ENCODE measurements around the gene CMSS1. TPM values are rescaled to one million over a fixed set of nuclear protein-coding genes. Genes with fewer than 3 reads are reported as not detected.
A peak's percentile ranks its signal among the peaks of the same experiment; 100 is the strongest.
"Not testable (repeated sequence)": the region's sequence is repeated elsewhere in the genome, so short reads cannot be mapped to it uniquely, and the experiment has no call there.

The CMSS1 gene
- total RNA-seq, 1 experiment from 2014 or later, result 93.8 TPM

GRCh38 chr3:100213891-100214573 lies 396.4 kb downstream of the CMSS1 start:
- H3K4me3 ChIP-seq, result no peak overlapping the region

GRCh38 chr3:100214574-100214964 lies 396.9 kb downstream of the CMSS1 start:
- H3K4me1 ChIP-seq, result peaks cover 23% of the 10 kb centered on the region
- no peak overlapping the region for H3K4me3 ChIP-seq
- peaks cover 3% of the 10 kb centered on the region for H3K9me3 ChIP-seq (replicated peaks)
- no peaks in the 10 kb centered on the region for H3K27me3 ChIP-seq
- H3K27ac ChIP-seq, result no peak overlapping the region
- no peaks in the 10 kb centered on the region for H3K36me3 ChIP-seq
- no peak for DNase-seq

More at GRCh38 chr3:100213891-100214573, 396.4 kb downstream of the CMSS1 start:
- DNase-seq, result no peak
- Histone ChIP-seq H3K27me3 (no peaks in the 10 kb centered on the region), H3K9me3 (replicated peaks) (no peaks in the 10 kb centered on the region; the same call in 1 of the 2 replicates), H3K27ac (no peak overlapping the region), H3K36me3 (no peaks in the 10 kb centered on the region), H3K4me1 (peaks cover 23% of the 10 kb centered on the region)

GRCh38 chr3:100216713-100217112 lies 399.1 kb downstream of the CMSS1 start:
- Histone ChIP-seq H3K4me3 (no peak overlapping the region), H3K9me3 (replicated peaks) (peaks cover 8% of the 10 kb centered on the region), H3K27me3 (no peaks in the 10 kb centered on the region), H3K27ac (no peak overlapping the region), H3K4me1 (peaks cover 7% of the 10 kb centered on the region; the same call in 1 of the 2 replicates), H3K36me3 (no peaks in the 10 kb centered on the region)
- peak in 1 of 2 experiments; percentile 45 for DNase-seq

- Histone ChIP-seq H3K27me3 (no peaks in the 10 kb centered on the region), H3K9me3 (replicated peaks) (peaks cover 8% of the 10 kb centered on the region), H3K4me1 (peaks cover 7% of the 10 kb centered on the region; the same call in 1 of the 2 replicates), H3K36me3 (no peaks in the 10 kb centered on the region), H3K4me3 (no peak overlapping the region), H3K27ac (no peak overlapping the region)
- peak in 1 of 2 experiments; percentile 29 for DNase-seq
Measured at GRCh38 chr3:100221159-100221558, 403.5 kb downstream of the CMSS1 start.

GRCh38 chr3:100225193-100225592 lies 407.5 kb downstream of the CMSS1 start:
- H3K4me1 ChIP-seq, result peaks cover 22% of the 10 kb centered on the region
- H3K27me3 ChIP-seq, result no peaks in the 10 kb centered on the region
- H3K36me3 ChIP-seq, result no peaks in the 10 kb centered on the region
- DNase-seq, result no peak
- no peak overlapping the region for H3K4me3 ChIP-seq
- no peak overlapping the region for H3K27ac ChIP-seq
- H3K9me3 ChIP-seq (replicated peaks), result peaks cover 12% of the 10 kb centered on the region

- no peak for DNase-seq
- Histone ChIP-seq H3K4me3 (no peak overlapping the region), H3K27ac (no peak overlapping the region)
Measured at GRCh38 chr3:100225883-100226282, 408.2 kb downstream of the CMSS1 start.

GRCh38 chr3:100226712-100227429 lies 409.2 kb downstream of the CMSS1 start:
- H3K27ac ChIP-seq, result peak overlapping the region; percentile 23
- peak in 1 of 2 experiments; percentile 52 for DNase-seq
- no peaks in the 10 kb centered on the region for H3K36me3 ChIP-seq
- no peaks in the 10 kb centered on the region for H3K27me3 ChIP-seq
- H3K9me3 ChIP-seq (replicated peaks), result peaks cover 6% of the 10 kb centered on the region
- H3K4me1 ChIP-seq, result peaks cover 18% of the 10 kb centered on the region
- H3K4me3 ChIP-seq, result no peak overlapping the region

More at GRCh38 chr3:100225883-100226282, 408.2 kb downstream of the CMSS1 start:
- Histone ChIP-seq H3K4me1 (peaks cover 22% of the 10 kb centered on the region), H3K27me3 (no peaks in the 10 kb centered on the region), H3K9me3 (replicated peaks) (peaks cover 10% of the 10 kb centered on the region), H3K36me3 (no peaks in the 10 kb centered on the region)

GRCh38 chr3:100227511-100227921 lies 409.9 kb downstream of the CMSS1 start:
- no peak overlapping the region for H3K4me3 ChIP-seq
- H3K36me3 ChIP-seq, result no peaks in the 10 kb centered on the region
- H3K27me3 ChIP-seq, result no peaks in the 10 kb centered on the region
- peaks cover 18% of the 10 kb centered on the region for H3K4me1 ChIP-seq
- H3K9me3 ChIP-seq (replicated peaks), result peaks cover 6% of the 10 kb centered on the region; the same call in 1 of the 2 replicates
- peak overlapping the region; percentile 23; the same call in 1 of the 2 replicates for H3K27ac ChIP-seq
- peak; percentile 31 to 74 for DNase-seq

GRCh38 chr3:100228247-100228646 lies 410.6 kb downstream of the CMSS1 start:
- Histone ChIP-seq H3K27ac (no peak overlapping the region), H3K36me3 (no peaks in the 10 kb centered on the region), H3K9me3 (replicated peaks) (peaks cover 6% of the 10 kb centered on the region; the same call in 1 of the 2 replicates), H3K4me1 (peaks cover 18% of the 10 kb centered on the region), H3K4me3 (no peak overlapping the region), H3K27me3 (no peaks in the 10 kb centered on the region)
- no peak for DNase-seq

GRCh38 chr3:100229188-100229587 lies 411.5 kb downstream of the CMSS1 start:
- not testable (repeated sequence) for H3K27me3 ChIP-seq; H3K9me3 ChIP-seq (replicated peaks); DNase-seq; H3K4me3 ChIP-seq; H3K27ac ChIP-seq; H3K36me3 ChIP-seq
- peaks cover 18% of the 10 kb centered on the region for H3K4me1 ChIP-seq

GRCh38 chr3:100230710-100231109 lies 413.0 kb downstream of the CMSS1 start:
- Histone ChIP-seq H3K9me3 (replicated peaks) (0 out of 2 replicates have a peak, but pooled peaks cover 6% of the 10 kb centered on the region), H3K4me1 (peaks cover 18% of the 10 kb centered on the region), H3K4me3 (no peak overlapping the region), H3K36me3 (no peaks in the 10 kb centered on the region), H3K27me3 (no peaks in the 10 kb centered on the region), H3K27ac (no peak overlapping the region)
- no peak for DNase-seq

Other genes with a start within 250 kb of the CMSS1 start
- 0.08 TPM in 1 of 2 replicates, not detected in the other for gene COL8A1, start 179.3 kb upstream of the CMSS1 start, total RNA-seq (2014; rRNA removed; shearing (Covaris generic))